ENCODE measurements around the gene SLC6A1.

- TF ChIP-seq MXI1 (IDR thresholded peaks at IDR 0.05; ENCODE audit: borderline replicate concordance, low read depth, low read length), result no peak
- TF ChIP-seq CTCF (conservative IDR thresholded peaks at IDR 0.05; ENCODE audit: low read depth, low read length), result no peak
- no peak for TF ChIP-seq POLR2A (IDR thresholded peaks at IDR 0.05; ENCODE audit: low read depth, low read length)
- no peak for TF ChIP-seq RFX5 (IDR thresholded peaks at IDR 0.05; ENCODE audit: low read depth, low read length)
Measured at GRCh38 chr3:11062704-11063103, 70.2 kb downstream of the SLC6A1 start.

All from IMR-90 (cell line).